Endothelial cell of umbilical vein (primary cell): ENCODE data around the gene CCNY. TPM values are rescaled to one million over a fixed set of nuclear protein-coding genes. Genes with fewer than 3 reads are reported as not detected.

Source experiments
- BruUV-seq: library from RNA; stranded (reverse); fragments of 400-500 nt; replicated peaks from 2 replicates; lab custom pipeline; 2021; lab: Mats Ljungman, UMichigan
- CTCF ChIA-PET: fragments of 300-600, 350-600 bp; sonication (Branson Sonifier 250); formaldehyde crosslinking; loops from one replicate; lab custom pipeline; 2021; ENCODE audit warnings: antibody characterized with exemption, inconsistent platforms; lab: Charles Lee
- POLR2A ChIA-PET: fragments of 300-600, 350-600 bp; sonication (Branson Sonifier 250); formaldehyde crosslinking; loops from one replicate; lab custom pipeline; 2021; ENCODE audit warnings: antibody characterized with exemption, inconsistent platforms; lab: Charles Lee
- DNase-seq: peaks from one replicate; pipeline ENCODE4 v3.0.0-alpha.2; 2011; ENCODE audit warnings: low read depth, low spot score
- FAIRE-seq: peaks from 2 replicates; lab custom pipeline; 2011; peaks lifted over from hg19 to GRCh38; lab: Jason Lieb, UNC
- H2AFZ ChIP-seq: 2 replicates; pipeline ENCODE4 v1.6.0; 2012; ENCODE audit warnings: low read depth, low read length, control low read depth, inconsistent platforms
- H3K27ac ChIP-seq: 2 replicates; pipeline ENCODE4 v1.5.1; 2011; ENCODE audit warnings: low read depth, mild to moderate bottlenecking, control low read depth, low read length, moderate library complexity; ENCODE audit not compliant: insufficient read depth
- H3K27me3 ChIP-seq, 2 experiments: 2 replicates each; pipeline versions ENCODE4 v1.6.0 to v1.6.1; 2011; ENCODE audit warnings: low read length in 2 of 2, mixed read lengths in 1 of 2; ENCODE audit not compliant: control insufficient read depth in 2 of 2, insufficient read depth in 2 of 2
- H3K36me3 ChIP-seq, 2 experiments: 2 replicates in 1 of 2; 3 replicates in 1 of 2; pipeline ENCODE4 v1.5.1; 2011; ENCODE audit warnings: low read length in 2 of 2, mild to moderate bottlenecking in 1 of 2, moderate library complexity in 1 of 2; ENCODE audit not compliant: control insufficient read depth in 2 of 2, insufficient read depth in 2 of 2; ENCODE audit errors: extremely low read depth in 1 of 2
- H3K4me1 ChIP-seq: 3 replicates; pipeline ENCODE4 v1.5.1; 2011; ENCODE audit warnings: mild to moderate bottlenecking, low read length; ENCODE audit not compliant: control insufficient read depth, insufficient read depth; ENCODE audit errors: extremely low read depth
- H3K4me2 ChIP-seq: 2 replicates; pipeline ENCODE4 v1.6.1; 2011; ENCODE audit warnings: low read length, control low read depth, mixed read lengths; ENCODE audit not compliant: insufficient read depth
- H3K4me3 ChIP-seq, 3 experiments: fragments of 200-600 bp in 1 of 3; sonication (generic), shearing (Covaris generic) in 1 of 3; replicated peaks in 1 of 3; 2 replicates each; pipeline ENCODE4 v1.5.1; 2011 to 2016; ENCODE audit warnings: control low read depth in 3 of 3, low read length in 3 of 3, mild to moderate bottlenecking in 2 of 3, inconsistent platforms in 1 of 3, low read depth in 1 of 3, moderate library complexity in 1 of 3; ENCODE audit not compliant: insufficient read depth in 1 of 3
- H3K79me2 ChIP-seq: 2 replicates; pipeline ENCODE4 v1.6.0; 2012; ENCODE audit warnings: low read length, inconsistent platforms; ENCODE audit not compliant: control insufficient read depth, insufficient read depth
- H3K9ac ChIP-seq: replicated peaks from 2 replicates; pipeline ENCODE3; 2011; ENCODE audit warnings: low read length, control low read depth; ENCODE audit not compliant: insufficient read depth; ENCODE audit errors: extremely low read depth
- H3K9me1 ChIP-seq: replicated peaks from 3 replicates; pipeline ENCODE4 v1.6.0; 2011; ENCODE audit warnings: mild to moderate bottlenecking, low read length; ENCODE audit not compliant: control insufficient read depth, insufficient read depth; ENCODE audit errors: extremely low read depth
- H3K9me3 ChIP-seq: replicated peaks from 2 replicates; pipeline ENCODE4 v1.5.1; 2012; ENCODE audit warnings: low read length, inconsistent platforms; ENCODE audit not compliant: control insufficient read depth, insufficient read depth
- H4K20me1 ChIP-seq: replicated peaks from 2 replicates; pipeline ENCODE3; 2011; ENCODE audit warnings: mild to moderate bottlenecking, low read length; ENCODE audit not compliant: control insufficient read depth, insufficient read depth; ENCODE audit errors: extremely low read depth
- CTCF ChIP-seq, 2 donors: IDR thresholded peaks; 1 replicate in 1 of 2; 2 replicates in 1 of 2; pipeline ENCODE4 v1.5.1; 2011; ENCODE audit warnings: low read length in 2 of 2, mild to moderate bottlenecking in 2 of 2, moderate library complexity in 2 of 2, control low read depth in 1 of 2, inconsistent platforms in 1 of 2, low read depth in 1 of 2; ENCODE audit not compliant: insufficient read depth in 1 of 2; ENCODE audit errors: extremely low read depth in 1 of 2
- EZH2 ChIP-seq: IDR thresholded peaks from 2 replicates; pipeline ENCODE4 v1.6.1; 2012; ENCODE audit warnings: borderline replicate concordance, low read depth, mild to moderate bottlenecking, moderate library complexity, low read length, inconsistent platforms; ENCODE audit not compliant: severe bottlenecking
- FOS ChIP-seq: IDR thresholded peaks from 2 replicates; pipeline ENCODE4 v1.6.1; 2011; ENCODE audit warnings: mild to moderate bottlenecking, low read length, moderate library complexity, borderline replicate concordance; ENCODE audit not compliant: insufficient read depth
- GATA2 ChIP-seq: IDR thresholded peaks from 2 replicates; pipeline ENCODE4 v1.7.0; 2011; ENCODE audit warnings: low read depth, mild to moderate bottlenecking, moderate library complexity, mixed read lengths, low read length; ENCODE audit not compliant: insufficient read length, insufficient read depth
- JUN ChIP-seq: IDR thresholded peaks from 2 replicates; pipeline ENCODE4 v1.6.1; 2011; ENCODE audit warnings: borderline replicate concordance, low read depth; ENCODE audit not compliant: insufficient read length, insufficient read depth
- MAX ChIP-seq: IDR thresholded peaks from 2 replicates; pipeline ENCODE4 v1.6.1; 2011; ENCODE audit not compliant: insufficient read depth, insufficient read length
- MYC ChIP-seq: IDR thresholded peaks from one replicate; pipeline ENCODE4 v1.6.1; 2011; ENCODE audit warnings: mild to moderate bottlenecking, low read depth, low read length
- POLR2A ChIP-seq: IDR thresholded peaks from 2 replicates; pipeline ENCODE4 v1.6.1; 2012; ENCODE audit warnings: low read depth, mild to moderate bottlenecking, control low read depth, low read length
- POLR2AphosphoS5 ChIP-seq: IDR thresholded peaks from 2 replicates; pipeline ENCODE4 v1.6.1; 2012; ENCODE audit warnings: low read depth, mild to moderate bottlenecking, control low read depth, low read length, moderate library complexity; ENCODE audit not compliant: insufficient read depth
- dilution Hi-C: fragments of 300-500 bp; cut with MboI; formaldehyde crosslinking; loops from one replicate; pipeline ENCODE4 v1.15.0; 2019; ENCODE audit warnings: low sequenced_read_pairs; ENCODE audit not compliant: extremely low pct_ligation_motif_present
- intact Hi-C: fragments of 100-400 bp; cut with micrococcal nuclease; formaldehyde crosslinking; loops from one replicate; pipeline ENCODE4 v1.10.0; 2022
- polyA plus RNA-seq, 4 experiments: library from polyadenylated mRNA; depleted of rRNA in 3 of 4; stranded (reverse) in 3 of 4; unstranded in 1 of 4; fragments of >200 nt; gene quantifications; 2 replicates each; pipeline versions ENCODE4 v1.2.1 to v1.2.3, GENCODE V29; 2011 to 2012; ENCODE audit warnings: missing spikeins in 1 of 4
- total RNA-seq: library from RNA; stranded (reverse); gene quantifications from 2 replicates; pipeline ENCODE4 v1.2.3, GENCODE V29; 2021

Gene CCNY
- total and polyA plus RNA-seq, 2 donors (not counting 3 experiments of a cell fraction or from before 2014, with no cell fraction given), result 61.5 to 107 TPM

DNA sequence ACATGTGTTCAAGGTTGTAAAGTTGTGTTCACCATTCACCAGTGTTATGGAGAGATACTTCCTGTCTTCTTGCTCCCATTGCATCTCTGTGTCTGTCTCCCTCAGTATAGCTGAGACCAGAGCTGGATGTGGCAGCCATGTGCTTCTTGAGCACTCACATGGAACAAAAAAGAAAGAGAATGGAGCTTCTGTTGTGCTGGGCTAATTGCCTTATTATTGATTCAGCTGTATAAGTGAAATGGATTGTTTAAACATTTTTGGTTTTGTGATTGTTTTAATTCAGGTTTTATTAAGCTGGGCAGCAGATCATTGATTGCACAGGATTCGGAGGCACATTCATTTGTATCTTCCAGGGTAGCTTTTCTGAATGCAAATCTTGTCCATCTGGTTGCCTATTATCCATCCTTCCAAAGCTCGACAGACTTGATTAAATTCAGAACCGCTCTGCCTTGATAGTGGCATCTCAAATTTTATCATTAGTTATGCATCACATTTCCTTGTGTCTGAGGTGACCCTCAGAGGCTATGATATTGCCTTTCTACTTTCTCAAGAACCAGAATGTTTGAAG lies 119.9 kb downstream of the CCNY start:
- peaks cover 89% of the 10 kb centered on the region for H3K79me2 ChIP-seq
- H3K9me1 ChIP-seq, result no peaks in the 10 kb centered on the region
- POLR2A ChIA-PET, result no interaction called here
- H4K20me1 ChIP-seq, result no peaks in the 10 kb centered on the region
- H3K4me3 ChIP-seq, result no peak overlapping the region
- H2AFZ ChIP-seq, result no peak overlapping the region
- DNase-seq, result no peak
- no peak for TF ChIP-seq JUN
- no peak for TF ChIP-seq CTCF (IDR thresholded peaks at IDR 0.05; ENCODE audit: extremely low read depth in 1 of 2, insufficient read depth in 1 of 2, low read depth in 1 of 2, low read length in 2 of 2)
- TF ChIP-seq POLR2A, result no peak
- no peak for TF ChIP-seq POLR2AphosphoS5
- TF ChIP-seq MYC, result no peak
- no peak for TF ChIP-seq GATA2
- no peak for TF ChIP-seq MAX
- no peak for TF ChIP-seq FOS
- no peak for TF ChIP-seq EZH2
- peaks cover 18% of the 10 kb centered on the region for H3K4me1 ChIP-seq
- H3K9me3 ChIP-seq, result no peaks in the 10 kb centered on the region
- H3K27ac ChIP-seq, result no peak overlapping the region
- no peak overlapping the region for H3K9ac ChIP-seq
- intact Hi-C loops, result no loop called here
- no peak overlapping the region for H3K4me2 ChIP-seq
- dilution Hi-C loops, result no loop called here
- no peaks in the 10 kb centered on the region for H3K36me3 ChIP-seq
- CTCF ChIA-PET, result interaction anchor here (1.0 to 1.7 kb wide), 2 partner anchors 16 to 39 kb away, joined by 3 read pairs; no protein-coding TSS in a partner anchor
- BruUV-seq, result no TSS peak
- FAIRE-seq, result no peak
- no peaks in the 10 kb centered on the region for H3K27me3 ChIP-seq
